GM21390 (cell line): ENCODE results near the gene ADGRF3.
"Not testable (repeated sequence)": the region's sequence is repeated elsewhere in the genome, so short reads cannot be mapped to it uniquely, and the experiment has no call there.

Experiments used
- ATAC-seq: cut with Tn5 transposase; IDR thresholded peaks from one replicate; pipeline ENCODE4 v1.9.1; 2021; ENCODE audit not compliant: unreplicated experiment

Gene ADGRF3

GRCh38 chr2:26346454-26347053 lies at the start of gene ADGRF3:
Gene ADGRF3, minus strand, starts transcription at chr2:26346789. Its CDS starts 555 bp downstream, at chr2:26346234.
- ATAC-seq, result no peak

GRCh38 chr2:26395394-26395793 lies 48.8 kb upstream of the ADGRF3 start:
- no peak for ATAC-seq

- no peak for ATAC-seq
Observed at GRCh38 chr2:26394694-26395093, 48.1 kb upstream of the ADGRF3 start.

- no peak for ATAC-seq
Observed at GRCh38 chr2:26387189-26387588, 40.6 kb upstream of the ADGRF3 start.

GRCh38 chr2:26384597-26384996 lies 38.0 kb upstream of the ADGRF3 start:
- ATAC-seq, result no peak

- ATAC-seq, result no peak
Observed at GRCh38 chr2:26384183-26384582, 37.6 kb upstream of the ADGRF3 start.

GRCh38 chr2:26382564-26382963 lies 36.0 kb upstream of the ADGRF3 start:
- no peak for ATAC-seq

- ATAC-seq, result no peak
Observed at GRCh38 chr2:26380281-26380680, 33.7 kb upstream of the ADGRF3 start.

- no peak for ATAC-seq
Observed at GRCh38 chr2:26376799-26377198, 30.2 kb upstream of the ADGRF3 start.

- not testable (repeated sequence) for ATAC-seq
Observed at GRCh38 chr2:26370909-26371308, 24.3 kb upstream of the ADGRF3 start.

GRCh38 chr2:26369664-26370063 lies 23.1 kb upstream of the ADGRF3 start:
- ATAC-seq, result not testable (repeated sequence)

- no peak for ATAC-seq
Observed at GRCh38 chr2:26366957-26367356, 20.4 kb upstream of the ADGRF3 start.

- no peak for ATAC-seq
Observed at GRCh38 chr2:26364669-26365068, 18.1 kb upstream of the ADGRF3 start.

- no peak for ATAC-seq
Observed at GRCh38 chr2:26363958-26364357, 17.4 kb upstream of the ADGRF3 start.

GRCh38 chr2:26363323-26363722 lies 16.7 kb upstream of the ADGRF3 start:
- no peak for ATAC-seq

- ATAC-seq, result no peak
Observed at GRCh38 chr2:26359886-26360473, 13.4 kb upstream of the ADGRF3 start.

- ATAC-seq, result no peak
Observed at GRCh38 chr2:26356771-26357170, 10.2 kb upstream of the ADGRF3 start.

GRCh38 chr2:26356111-26356510 lies 9.5 kb upstream of the ADGRF3 start:
- ATAC-seq, result no peak

GRCh38 chr2:26355038-26355995 lies 8.7 kb upstream of the ADGRF3 start:
- ATAC-seq, result no peak

- not testable (repeated sequence) for ATAC-seq
Observed at GRCh38 chr2:26354469-26354868, 7.9 kb upstream of the ADGRF3 start.

- ATAC-seq, result no peak
Observed at GRCh38 chr2:26352892-26353291, 6.3 kb upstream of the ADGRF3 start.
